ENCODE measurements around the gene CCSER1. TPM values are rescaled to one million over a fixed set of nuclear protein-coding genes. Genes with fewer than 3 reads are reported as not detected.

The CCSER1 gene
- total RNA-seq, 2 experiments from 2014 or later: not detected

Other genes starting within 250 kb of the CCSER1 start
- under 1 TPM; 0.47 to 0.63 TPM for gene MMRN1, start 232.5 kb upstream of the CCSER1 start, total RNA-seq

Data from activated CD8-positive, alpha-beta T cell treated with anti-CD3 and anti-CD28 coated beads, Interleukin-2, amount 10 ng/mL, durations not matched to agents 7 days and 5 days (primary cell).